GM21737 (cell line): ENCODE measurements around the gene BLOC1S1.

Experiments
- ATAC-seq: cut with Tn5 transposase; IDR thresholded peaks from one replicate; pipeline ENCODE4 v1.9.1; 2021; ENCODE audit warnings: mild to moderate bottlenecking, moderate library complexity; ENCODE audit not compliant: unreplicated experiment

Gene BLOC1S1

DNA sequence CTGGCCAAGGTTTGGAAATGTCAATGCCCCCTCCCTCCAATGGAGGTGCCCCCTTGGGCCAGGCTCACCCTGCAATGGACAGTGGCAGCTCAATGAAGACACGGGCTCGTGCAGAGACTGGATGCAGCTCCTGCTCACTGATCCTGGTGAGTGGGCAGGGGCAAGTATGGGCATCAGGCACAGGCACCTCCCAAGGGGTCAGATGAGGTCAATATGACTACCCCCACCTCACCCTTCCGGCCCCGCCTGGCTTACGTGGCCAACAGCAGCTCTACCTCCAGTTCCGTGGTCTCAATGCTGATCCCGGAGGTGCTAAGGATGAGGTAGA is 21.7 kb upstream of the BLOC1S1 start:
- no peak for ATAC-seq

DNA sequence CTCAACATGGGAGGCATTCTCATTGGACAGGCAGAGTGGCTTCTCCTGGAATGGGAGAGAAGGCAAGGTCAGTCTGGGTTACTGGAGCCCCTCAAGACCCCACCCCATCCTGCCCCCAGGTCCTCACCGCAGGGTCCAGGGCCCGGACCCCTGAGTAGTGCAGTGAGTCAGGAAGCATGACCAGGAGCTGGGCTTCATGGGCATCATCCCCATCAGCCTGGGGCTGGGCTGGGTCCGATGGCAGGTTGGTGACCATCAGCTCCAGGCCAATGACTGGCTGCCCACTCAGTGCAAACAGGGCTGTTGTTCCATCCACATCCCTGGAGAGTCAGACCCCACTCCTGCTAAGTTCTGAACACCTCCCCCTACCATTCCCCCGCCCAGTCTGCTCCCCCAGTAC is 21.2 kb upstream of the BLOC1S1 start:
- ATAC-seq: no peak

DNA sequence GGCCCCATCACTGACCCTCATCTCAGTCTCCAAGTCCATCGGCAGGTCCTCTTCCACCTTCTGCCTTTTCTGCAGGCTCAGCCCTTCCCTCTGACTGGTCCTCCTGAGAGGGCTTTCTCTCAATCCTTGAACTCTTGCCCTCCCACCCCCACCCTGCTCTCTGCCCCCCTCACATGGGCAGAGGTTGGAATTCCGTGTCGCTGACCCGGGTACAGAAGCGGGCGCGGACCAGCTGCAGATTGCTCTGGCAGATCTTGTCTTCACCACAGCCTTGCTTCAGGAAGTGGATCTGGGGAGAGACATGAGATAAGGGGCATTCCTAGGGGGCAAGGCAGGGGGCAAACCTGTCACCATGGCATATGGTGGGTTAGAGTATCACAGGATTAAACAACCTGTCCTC is 20.5 kb upstream of the BLOC1S1 start:
- no peak for ATAC-seq

DNA sequence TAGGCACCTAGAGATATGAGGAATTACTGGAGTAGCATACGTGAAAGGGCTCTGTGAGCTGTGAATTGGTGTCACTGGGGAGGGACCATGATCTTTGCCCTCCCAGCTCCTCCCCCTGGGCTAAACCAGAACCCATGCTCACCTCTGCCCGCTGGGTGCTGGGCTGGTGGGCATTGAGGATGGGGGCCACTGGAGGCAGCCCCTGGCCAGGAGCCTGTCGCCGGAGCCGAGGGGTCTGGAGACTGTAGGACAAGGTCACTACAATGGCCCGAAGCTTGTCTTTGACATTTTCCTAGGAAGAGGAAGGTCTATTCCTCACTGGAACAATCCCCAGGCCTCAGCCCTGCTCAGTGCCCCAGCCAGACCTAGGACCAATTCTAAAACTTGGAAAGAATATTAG is 19.7 kb upstream of the BLOC1S1 start:
- no peak for ATAC-seq

DNA sequence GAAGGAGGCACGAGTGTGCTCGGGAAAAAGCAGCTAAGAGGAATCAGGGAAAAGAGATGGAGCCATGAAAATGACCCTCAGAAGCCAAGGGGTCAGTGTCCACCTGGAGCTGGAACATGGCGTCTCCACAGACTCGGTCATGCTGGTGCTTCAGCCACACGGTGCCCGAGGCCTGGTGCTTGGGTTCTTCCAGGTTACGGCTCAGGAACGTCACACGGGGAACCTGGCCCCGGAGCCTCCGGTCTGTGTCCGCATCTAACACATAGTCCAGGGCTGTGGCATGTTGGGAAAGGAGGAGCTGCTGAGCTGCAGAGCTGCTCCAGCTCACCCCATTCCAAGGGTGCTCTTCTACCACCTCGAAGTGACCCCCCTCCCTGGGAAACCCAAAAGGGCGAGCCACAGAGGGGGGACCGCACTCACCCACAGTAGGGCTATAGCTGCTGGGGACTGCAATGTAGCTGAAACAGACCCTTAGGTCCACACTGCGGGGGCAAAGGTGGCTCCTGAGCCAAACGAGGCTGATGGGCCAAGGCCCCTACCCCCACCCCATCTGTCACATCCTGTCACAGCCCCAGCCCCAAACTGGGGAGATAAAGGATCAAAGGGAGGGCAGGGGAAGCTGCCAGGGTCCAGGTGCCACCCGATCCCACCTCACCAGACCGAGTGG is 18.9 kb upstream of the BLOC1S1 start:
- ATAC-seq: no peak

DNA sequence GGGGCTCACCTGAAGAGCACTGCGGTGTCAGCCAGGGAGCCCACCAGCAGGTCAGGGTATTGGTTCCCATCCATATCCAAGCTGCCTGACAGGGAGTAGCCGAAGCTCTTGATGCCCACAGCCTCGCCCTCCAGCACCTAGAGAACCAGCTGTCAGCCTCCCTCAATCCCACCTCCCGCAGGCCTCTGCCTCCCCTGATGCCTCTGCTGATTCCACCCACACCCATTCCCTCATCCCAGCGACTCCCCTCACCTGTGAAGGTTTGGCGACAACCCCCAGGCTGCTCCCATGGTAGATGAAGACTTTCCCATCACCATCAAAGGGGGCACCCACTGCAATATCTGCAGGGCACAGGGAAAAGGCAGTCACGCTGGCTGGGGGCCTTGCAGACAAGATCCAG is 18.2 kb upstream of the BLOC1S1 start:
- no peak for ATAC-seq

DNA sequence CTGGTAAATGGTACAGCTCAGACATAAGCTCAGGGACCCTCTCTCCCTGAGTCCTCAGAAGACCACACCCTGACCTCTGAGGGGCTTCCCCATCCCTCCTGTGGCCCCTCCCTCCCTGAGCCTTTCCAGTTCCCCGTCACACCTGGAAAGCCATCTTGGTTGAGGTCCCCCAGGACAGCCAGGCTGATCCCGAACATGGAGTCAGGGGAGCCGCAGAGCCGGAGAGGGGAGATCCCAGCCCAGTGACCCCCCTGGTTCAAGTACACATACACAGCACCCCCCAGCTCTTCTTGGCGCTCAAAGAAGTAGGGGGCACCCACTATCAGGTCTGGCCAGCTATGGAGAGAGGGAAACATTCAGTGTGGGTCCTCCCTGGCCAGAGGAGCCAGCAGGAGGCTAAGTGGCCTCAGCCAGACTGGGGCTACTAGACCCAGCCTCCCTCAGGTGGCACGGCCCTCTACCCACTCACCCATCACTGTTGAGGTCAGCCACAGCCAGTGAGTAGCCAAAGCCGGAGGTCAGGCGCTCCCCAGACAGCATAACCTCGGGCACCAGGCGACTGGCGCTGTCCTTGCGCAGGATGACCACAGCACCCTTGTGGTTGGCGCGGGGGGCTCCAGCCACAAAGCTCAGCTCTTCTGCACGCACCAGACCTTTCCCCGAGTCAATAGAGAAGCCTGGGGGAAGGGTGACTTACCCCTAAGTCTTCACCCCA is 17.4 kb upstream of the BLOC1S1 start:
- ATAC-seq: no peak

DNA sequence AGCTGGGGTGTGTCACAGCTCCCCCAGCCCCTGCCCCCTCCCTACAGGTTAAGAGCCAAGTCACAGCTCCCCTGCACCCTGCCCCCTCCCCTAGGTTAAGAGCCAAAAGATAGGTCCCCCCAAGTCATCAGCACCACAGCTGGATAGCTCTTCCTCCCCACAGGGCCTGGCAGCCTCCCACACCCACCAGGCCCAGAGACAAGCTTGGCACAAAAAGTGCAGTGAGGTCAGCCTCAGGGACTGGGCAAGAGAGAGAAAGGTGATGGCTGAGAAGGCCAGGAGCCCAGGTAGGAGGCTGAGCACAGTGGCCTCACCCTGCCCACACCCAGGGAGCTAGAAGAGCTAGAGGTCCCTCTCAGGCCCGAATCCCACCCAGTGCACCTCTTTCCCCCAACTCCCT is 16.9 kb upstream of the BLOC1S1 start:
- ATAC-seq: no peak

DNA sequence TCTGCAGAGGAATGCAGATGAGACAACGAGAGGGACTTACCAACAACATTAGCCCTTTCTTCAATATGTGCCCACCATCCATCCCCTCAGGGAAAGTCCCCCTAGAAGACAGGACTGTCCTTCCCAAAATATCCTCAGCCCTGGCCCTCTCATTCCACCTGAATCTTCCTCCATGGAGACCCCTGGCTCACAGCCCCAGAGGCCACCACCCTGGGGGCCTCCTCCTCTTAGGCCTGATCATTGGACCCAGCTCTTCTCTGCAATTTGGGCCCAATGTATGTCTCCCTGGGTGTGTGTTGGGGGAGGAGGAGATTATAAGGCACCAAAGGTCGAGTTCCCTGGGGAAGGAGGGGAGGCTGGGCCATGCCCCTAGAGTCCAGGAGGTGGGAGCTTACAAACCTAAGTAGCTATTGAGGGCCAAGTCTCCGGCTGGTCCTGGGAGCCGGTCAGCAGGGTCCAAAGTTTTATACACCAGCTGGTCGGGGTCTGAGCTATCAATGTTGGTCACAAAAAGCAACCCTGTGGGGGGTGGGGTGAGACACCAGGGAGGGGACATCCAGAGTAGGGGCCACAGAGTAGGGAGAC is 16.3 kb upstream of the BLOC1S1 start:
- ATAC-seq: no peak

DNA sequence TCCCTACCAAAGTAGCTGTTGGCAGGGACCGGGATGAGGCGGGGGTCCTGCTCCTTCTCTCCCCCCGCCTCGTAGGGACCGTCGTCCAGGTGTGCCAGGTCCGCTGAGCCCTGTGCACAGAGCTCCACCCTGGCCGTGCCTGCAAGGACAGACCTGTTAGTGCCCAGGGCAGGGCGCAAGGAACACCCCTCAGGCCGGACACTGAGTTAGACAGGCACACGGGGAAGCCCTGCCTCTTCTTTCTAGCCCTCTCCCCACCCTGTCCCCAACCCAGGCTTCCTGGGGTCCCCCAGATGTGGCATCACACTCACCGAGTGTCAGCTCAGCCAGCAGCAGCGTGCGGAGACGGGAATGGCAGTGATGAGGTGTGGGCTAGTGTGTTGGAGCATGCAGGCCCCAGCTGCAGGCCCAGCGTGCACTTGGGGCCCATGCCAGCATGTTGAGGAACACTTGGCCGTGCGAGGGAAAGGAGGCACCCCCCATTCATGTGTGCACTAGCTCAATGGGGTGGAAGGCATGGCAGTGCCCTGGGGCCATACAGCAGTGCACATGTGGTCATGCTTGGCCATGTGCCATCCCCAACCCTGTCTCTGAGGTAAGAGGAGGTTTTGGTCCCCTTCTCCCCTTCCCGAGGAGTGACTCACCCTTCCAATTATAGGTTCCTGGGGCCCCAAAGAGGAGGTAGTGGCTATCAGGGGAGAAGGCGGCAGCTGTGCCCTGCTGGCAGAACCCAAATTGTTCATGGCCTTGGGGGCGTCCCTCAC is 15.4 kb upstream of the BLOC1S1 start:
- ATAC-seq: no peak

DNA sequence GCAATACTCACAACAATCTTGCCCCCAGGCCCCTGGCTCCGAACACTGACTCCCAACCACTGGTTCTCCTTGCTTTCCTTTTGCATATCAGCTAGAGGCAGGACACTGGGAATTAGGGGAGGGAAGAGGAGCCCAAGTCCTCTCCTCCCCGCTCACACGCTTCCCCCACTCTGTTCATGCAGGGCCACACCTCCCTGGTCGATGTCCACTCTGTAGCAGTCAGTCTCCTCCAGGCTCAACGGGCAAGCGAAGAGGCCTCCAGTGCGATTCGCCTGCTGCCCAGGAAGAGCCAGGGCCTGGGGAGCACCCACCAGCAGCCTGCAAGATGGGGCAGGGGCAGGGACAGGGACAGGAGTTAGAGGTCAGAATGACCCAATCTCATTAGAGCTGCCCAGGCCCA is 13.0 kb upstream of the BLOC1S1 start:
- ATAC-seq: no peak

DNA sequence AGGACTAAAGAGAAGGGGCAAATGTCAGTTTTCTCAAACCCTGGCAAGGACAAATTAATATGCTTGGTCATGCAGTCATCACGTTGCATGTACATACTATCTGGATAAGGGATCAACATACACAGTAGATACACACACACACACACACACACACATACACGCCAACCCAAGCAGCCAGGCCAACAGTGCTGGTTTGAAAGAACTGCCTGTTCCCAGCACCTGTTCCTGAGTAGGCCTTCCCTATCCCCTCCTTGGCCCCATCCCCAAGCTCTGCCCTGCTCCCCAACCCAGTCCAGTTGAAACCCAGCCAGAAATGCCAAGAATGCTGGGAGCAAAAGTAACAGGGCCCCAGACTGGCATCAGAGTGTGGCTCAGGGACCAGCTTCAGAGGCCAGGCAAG is 12.6 kb upstream of the BLOC1S1 start:
- ATAC-seq: no peak

DNA sequence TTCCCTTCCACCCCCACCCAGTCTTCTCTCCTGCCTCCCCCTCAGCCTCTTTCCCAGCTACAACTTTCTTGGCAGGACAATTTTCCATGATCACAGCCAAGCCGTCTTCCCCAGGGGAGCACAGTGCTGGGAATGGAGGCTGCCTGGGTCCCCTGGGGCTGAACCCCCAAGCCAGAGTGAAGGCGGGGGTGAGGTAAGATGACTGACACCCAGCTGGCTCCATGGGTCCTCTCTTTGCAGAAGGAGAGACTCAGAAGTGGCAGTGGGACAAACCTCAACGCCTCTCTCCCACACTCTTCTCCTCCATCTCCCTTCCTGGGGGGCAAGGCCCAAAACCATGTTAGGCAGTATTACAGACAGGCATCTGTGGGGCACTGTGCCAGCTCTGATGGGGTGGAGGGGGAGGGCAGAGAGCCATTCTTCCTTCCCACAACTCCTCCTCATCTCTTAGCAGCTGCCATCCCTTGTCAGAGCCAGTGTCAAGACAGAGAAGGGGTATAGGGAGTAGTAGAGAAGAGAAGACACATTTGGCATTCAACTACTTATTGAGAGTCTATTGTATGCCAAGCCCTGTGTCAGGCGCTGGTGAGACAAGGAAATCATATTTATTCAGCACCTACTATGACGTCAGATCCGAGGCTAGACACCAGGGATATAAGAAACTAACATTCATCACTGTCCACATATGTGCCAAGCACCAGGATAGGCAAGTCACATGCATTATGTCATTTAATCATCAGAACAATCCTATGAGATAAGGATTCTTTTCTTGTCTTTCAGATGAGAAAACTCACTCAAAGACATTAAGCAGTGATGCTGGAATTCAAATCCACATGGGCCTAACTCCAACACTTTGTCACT is 11.7 kb upstream of the BLOC1S1 start:
- ATAC-seq: no peak

DNA sequence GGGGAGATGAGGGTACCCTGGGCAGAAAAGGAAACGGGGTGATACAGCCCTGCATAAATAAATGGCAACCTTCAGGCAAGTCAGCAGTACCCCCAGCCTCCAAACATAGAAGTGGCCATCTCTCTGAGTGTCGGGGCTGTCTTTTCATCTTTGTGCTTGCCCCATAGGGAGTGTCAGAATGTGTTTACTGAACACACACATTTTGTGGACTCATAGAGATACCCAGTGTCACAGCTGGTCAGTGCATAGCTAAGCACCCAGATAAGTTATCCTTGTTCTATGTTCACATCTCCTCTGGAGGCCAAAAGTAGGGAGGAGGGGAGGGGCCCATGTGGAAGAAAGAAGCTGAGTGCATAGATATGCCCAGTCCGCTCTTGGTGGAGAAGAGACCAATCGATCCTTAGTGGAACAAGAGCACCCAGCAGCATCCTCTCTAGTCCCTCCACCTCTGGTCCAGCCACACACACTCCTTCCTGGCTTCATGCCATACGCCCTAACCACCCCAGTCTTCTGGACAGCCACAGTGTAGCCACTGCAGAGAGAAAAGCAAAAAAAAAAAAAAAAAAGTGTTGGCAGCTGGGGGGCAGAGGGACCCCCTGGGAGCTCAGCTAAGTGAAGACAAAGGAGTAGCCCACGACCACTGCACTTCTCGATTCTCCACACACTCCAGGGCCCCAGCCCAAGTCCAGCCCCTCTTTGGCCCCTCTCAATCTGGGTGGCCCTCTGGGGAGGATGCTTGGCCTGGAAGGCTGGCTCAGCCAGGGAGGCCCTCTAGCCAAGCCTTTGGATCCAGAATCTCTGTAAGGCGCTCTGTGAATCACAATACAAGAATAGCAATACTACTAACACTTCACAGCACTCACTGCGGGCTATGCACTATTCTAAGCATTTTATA is 10.8 kb upstream of the BLOC1S1 start:
- no peak for ATAC-seq

DNA sequence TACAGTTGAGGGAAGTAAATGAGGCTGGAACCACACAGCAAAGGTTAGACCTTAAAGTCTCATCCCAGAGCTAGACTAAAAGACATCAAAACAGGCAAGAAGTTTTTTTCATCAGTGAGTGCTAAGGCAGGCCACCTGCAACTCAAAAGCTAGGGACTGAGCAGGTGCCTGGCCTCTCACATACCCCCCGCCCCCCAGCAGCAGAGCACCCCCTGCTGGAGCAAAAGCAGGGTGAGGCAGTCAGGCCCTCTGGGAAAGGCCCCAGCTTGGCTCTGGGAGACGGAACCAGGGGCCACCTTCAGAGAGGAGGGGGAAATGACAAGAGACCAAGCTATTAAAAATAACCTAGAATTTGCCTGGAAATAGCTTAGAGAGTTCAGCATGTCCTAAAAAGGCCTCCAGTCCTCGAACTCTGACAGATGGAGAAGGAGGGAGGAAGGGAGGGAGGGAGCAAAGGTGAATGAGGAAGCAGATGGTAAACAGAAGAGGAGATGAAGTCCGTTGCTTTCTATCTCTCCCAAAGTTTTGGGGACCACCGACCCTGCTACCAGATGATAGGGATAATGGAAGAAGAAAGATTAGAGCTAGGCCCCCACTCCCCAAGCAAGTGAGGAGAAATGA is 10.0 kb upstream of the BLOC1S1 start:
- ATAC-seq: no peak

DNA sequence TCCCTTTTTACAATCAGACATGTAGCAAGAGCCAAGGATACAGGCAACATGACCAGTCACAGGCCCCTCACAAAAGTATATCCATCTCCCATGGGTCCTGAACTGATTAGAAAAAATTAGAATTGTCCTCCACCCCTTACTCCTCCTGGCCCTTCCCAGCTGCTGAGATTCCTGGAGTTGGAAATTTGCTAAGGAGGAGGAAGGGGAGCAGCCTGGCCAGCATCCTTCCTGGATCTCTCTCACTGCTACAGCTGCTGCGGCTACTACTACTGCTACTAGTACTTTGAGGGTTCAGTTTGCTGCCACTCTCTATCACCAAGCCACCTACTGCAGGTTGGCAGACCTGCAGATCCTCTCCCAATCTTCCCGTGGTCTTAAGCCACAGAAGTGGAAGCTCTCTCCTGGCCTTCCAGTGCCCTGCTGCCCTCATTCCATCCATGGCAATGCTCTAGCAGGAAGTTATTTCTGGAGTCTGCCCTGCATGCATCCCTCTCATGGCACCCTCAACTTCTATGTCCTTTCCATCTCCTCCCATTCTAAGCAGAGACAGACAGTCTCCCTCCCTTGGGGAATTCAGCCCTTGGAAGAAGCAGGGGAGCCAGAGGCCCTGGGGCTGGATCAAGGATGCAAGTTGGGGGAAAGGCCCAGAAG is 9.2 kb upstream of the BLOC1S1 start:
- no peak for ATAC-seq

DNA sequence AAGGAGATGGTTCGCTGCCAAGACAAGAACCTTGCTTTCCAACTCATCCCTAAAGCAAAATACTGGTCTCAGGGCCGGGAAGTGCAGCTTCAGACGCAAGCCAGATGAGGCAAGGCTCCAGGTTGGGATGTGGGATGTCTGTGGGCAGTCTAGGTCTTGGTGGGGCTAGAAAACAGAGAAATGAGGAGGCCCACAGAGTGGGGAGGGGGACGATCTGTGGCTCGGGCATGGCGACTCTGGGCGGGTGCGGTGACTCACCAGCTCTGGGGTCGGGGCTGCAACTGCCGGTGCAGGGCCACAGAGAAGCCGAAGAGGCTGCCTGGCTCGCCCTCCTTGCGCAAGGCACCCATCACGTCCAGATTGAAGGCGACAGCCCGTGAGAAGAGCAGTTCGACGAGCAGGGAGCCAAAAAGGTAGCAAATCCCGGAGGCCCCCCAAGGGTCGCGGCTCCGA is 8.6 kb upstream of the BLOC1S1 start:
- no peak for ATAC-seq

DNA sequence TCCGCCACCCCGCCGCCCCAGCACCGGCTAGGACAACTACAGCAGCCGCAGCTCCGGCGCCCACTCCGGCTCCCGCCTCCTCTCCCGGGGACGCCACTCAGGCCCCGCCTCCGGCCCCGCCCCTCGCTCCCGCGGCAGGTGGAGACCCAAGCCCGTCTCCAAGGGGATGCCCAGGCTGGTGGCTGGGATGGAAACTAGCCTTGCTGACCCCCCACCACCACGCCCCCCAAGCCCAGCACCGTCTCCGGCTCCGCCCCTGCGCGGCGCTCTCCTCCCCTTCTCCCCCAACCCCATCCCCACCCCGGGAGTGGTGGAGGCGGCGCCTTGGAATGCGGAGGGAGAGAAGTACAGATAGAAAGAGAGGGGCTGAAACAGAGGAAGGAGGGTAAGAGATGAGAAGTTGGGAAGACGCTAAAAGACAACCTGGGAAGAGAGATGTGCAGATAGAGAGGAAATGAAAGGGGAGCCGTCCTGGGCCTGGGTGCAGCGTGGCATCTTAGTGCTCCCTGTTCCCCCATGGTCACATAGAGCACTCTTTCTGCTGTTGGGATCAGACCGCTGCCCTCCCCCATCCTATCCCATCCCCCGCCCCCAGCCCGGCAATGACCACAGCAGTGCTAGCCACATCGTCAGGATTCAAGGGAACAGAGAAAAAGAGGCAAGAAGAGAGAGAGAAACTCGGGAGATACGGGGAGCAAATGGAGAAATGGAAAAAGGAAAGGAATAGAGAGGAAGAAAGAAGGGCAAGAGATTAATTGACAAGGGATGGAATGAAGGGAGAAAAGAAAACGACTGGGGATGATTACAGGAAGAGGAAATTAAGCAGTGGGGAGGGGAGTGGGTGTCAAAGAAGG is 7.8 kb upstream of the BLOC1S1 start, which contains the start of gene ITGA7:
Gene ITGA7 (minus strand): TSS at position 64 of the 854 bp plus-strand sequence. CDS start 222 bp downstream, outside the sequence.
- peak; percentile 70 for ATAC-seq
